ENCODE data around the gene FADS3.

- no peak for TF ChIP-seq CTCF (IDR thresholded peaks at IDR 0.05 in 2 of 3, conservative IDR thresholded peaks at IDR 0.05 in 1 of 3; ENCODE audit: borderline replicate concordance in 1 of 3, insufficient read depth in 1 of 3, low read depth in 2 of 3, low read length in 2 of 3)
- no peak for TF ChIP-seq SP1 (IDR thresholded peaks at IDR 0.05; ENCODE audit: low read depth)
- no peak for TF ChIP-seq ZFX (IDR thresholded peaks at IDR 0.05)
- TF ChIP-seq ZNF274 (IDR thresholded peaks at IDR 0.05; ENCODE audit: low read depth, low read length) = no peak
- TF ChIP-seq EZH2phosphoT487 (IDR thresholded peaks at IDR 0.05; ENCODE audit: borderline replicate concordance) = no peak
- TF ChIP-seq CEBPB (IDR thresholded peaks at IDR 0.05; ENCODE audit: low read depth) = no peak
- TF ChIP-seq ATF3 (IDR thresholded peaks at IDR 0.05) = no peak
- TF ChIP-seq CBX3 (IDR thresholded peaks at IDR 0.05; ENCODE audit: low read depth) = no peak
- no peak for TF ChIP-seq POLR2A (IDR thresholded peaks at IDR 0.05; ENCODE audit: borderline replicate concordance, extremely low read depth, insufficient read depth, insufficient read length)
- TF ChIP-seq POLR2AphosphoS5 (IDR thresholded peaks at IDR 0.05; ENCODE audit: low read depth, low read length) = no peak
- TF ChIP-seq EGR1 (IDR thresholded peaks at IDR 0.05; ENCODE audit: low read depth) = no peak
- no peak for TF ChIP-seq EZH2 (IDR thresholded peaks at IDR 0.05)
Measured at GRCh38 chr11:61829806-61830205, 61.5 kb downstream of the FADS3 start.

Data from HCT116 (cell line).